IMR-90 (cell line): ENCODE results near the gene ZFHX3.

ENCODE experiments used
- CEBPB ChIP-seq: IDR thresholded peaks from 2 replicates; pipeline ENCODE4 v1.6.1; 2012; ENCODE audit warnings: low read depth, low read length, improper control_type of control experiment
- CHD1 ChIP-seq: IDR thresholded peaks from 2 replicates; pipeline ENCODE4 v1.6.1; 2012; ENCODE audit warnings: low read depth, low read length, improper control_type of control experiment
- CTCF ChIP-seq: conservative IDR thresholded peaks from 2 replicates; pipeline ENCODE4 v1.5.1; 2012; ENCODE audit warnings: mild to moderate bottlenecking, low read depth, low read length, improper control_type of control experiment
- FOS ChIP-seq: fragments of 150-350 bp; IDR thresholded peaks from 2 replicates; pipeline ENCODE4 v1.6.1; 2016; ENCODE audit warnings: low read depth, low read length
- MXI1 ChIP-seq: IDR thresholded peaks from 2 replicates; pipeline ENCODE4 v1.6.1; 2012; ENCODE audit warnings: low read depth, mild to moderate bottlenecking, low read length, moderate library complexity, borderline replicate concordance
- POLR2A ChIP-seq: IDR thresholded peaks from 2 replicates; pipeline ENCODE4 v1.6.1; 2012; ENCODE audit warnings: mild to moderate bottlenecking, low read depth, low read length
- RAD21 ChIP-seq: IDR thresholded peaks from 2 replicates; pipeline ENCODE4 v1.6.1; 2012; ENCODE audit warnings: low read length, improper control_type of control experiment
- RFX5 ChIP-seq: IDR thresholded peaks from 2 replicates; pipeline ENCODE4 v1.8.0; 2012; ENCODE audit warnings: low read depth, mild to moderate bottlenecking, low read length, moderate library complexity
- USF2 ChIP-seq: fragments of 150-350 bp; IDR thresholded peaks from 2 replicates; pipeline ENCODE4 v1.6.1; 2017; ENCODE audit warnings: mild to moderate bottlenecking, antibody characterized with exemption, low read length, low read depth

- TF ChIP-seq CTCF, result no peak
- no peak for TF ChIP-seq RFX5
- no peak for TF ChIP-seq MXI1
- TF ChIP-seq POLR2A, result no peak
- TF ChIP-seq USF2, result no peak
- no peak for TF ChIP-seq CHD1
- TF ChIP-seq FOS, result peak; percentile 9; the same call in 1 of the 2 replicates
- TF ChIP-seq RAD21, result no peak; the same call in 1 of the 2 replicates
- no peak for TF ChIP-seq CEBPB
These were observed 19.2 kb upstream of the ZFHX3 start for GRCh38 chr16:73066927-73067670.
